ENCODE results near the gene CEND1. TPM values are rescaled to one million over a fixed set of nuclear protein-coding genes. Genes with fewer than 3 reads are reported as not detected.

Gene CEND1
- total RNA-seq (ENCODE audit: insufficient read depth, low replicate concordance), result 1.4 TPM

- no peak for DNase-seq (ENCODE audit: low spot score)
Measured at GRCh38 chr11:789943-790342, at the start of gene CEND1. Gene CEND1, minus strand, starts transcription at chr11:790090. Its CDS starts 1,514 bp downstream, at chr11:788576.

DNA sequence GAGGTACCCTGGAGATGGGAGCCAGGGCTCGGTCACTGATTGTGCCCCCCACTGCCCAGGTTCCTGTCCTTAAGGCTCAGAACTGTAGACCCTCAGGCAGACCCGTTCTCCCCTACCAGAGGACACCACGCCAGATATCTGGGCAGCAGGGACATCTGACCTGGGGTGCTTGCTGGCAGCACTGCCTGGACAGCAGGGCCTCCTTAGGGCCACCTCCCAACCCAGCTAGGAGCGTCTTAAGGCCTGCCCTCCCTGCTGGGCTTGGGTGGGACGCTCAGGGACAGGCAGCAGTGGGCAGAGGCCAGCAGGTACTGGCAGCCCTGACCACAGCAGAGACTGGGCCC is 49.4 kb upstream of the CEND1 start:
- no peak for DNase-seq (ENCODE audit: low spot score)

GRCh38 chr11:838441-839279 is 48.8 kb upstream of the CEND1 start:
- DNase-seq (ENCODE audit: low spot score), result no peak

- DNase-seq (ENCODE audit: low spot score), result no peak
Measured at GRCh38 chr11:837990-838307, 48.1 kb upstream of the CEND1 start.

- no peak for DNase-seq (ENCODE audit: low spot score)
Measured at GRCh38 chr11:837189-837989, 47.5 kb upstream of the CEND1 start.

GRCh38 chr11:836700-837099 is 46.8 kb upstream of the CEND1 start:
- no peak for DNase-seq (ENCODE audit: low spot score)

DNA sequence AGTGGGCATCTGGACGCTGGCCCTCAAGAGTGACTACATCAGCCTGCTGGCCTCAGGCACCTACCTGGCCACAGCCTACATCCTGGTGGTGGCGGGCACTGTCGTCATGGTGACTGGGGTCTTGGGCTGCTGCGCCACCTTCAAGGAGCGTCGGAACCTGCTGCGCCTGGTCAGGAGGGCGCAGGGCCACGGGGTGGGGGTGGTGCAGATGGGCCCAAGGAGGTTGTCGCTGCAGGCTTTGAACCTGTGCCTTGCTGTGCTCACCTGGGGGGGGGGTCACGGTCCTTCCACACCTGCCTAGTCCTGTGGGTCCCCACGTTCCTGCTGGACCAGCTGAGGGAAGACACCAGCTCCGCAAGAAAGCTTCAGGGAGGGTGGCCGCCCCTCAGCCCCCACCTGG is 46.4 kb upstream of the CEND1 start:
- no peak for DNase-seq (ENCODE audit: low spot score)

DNA sequence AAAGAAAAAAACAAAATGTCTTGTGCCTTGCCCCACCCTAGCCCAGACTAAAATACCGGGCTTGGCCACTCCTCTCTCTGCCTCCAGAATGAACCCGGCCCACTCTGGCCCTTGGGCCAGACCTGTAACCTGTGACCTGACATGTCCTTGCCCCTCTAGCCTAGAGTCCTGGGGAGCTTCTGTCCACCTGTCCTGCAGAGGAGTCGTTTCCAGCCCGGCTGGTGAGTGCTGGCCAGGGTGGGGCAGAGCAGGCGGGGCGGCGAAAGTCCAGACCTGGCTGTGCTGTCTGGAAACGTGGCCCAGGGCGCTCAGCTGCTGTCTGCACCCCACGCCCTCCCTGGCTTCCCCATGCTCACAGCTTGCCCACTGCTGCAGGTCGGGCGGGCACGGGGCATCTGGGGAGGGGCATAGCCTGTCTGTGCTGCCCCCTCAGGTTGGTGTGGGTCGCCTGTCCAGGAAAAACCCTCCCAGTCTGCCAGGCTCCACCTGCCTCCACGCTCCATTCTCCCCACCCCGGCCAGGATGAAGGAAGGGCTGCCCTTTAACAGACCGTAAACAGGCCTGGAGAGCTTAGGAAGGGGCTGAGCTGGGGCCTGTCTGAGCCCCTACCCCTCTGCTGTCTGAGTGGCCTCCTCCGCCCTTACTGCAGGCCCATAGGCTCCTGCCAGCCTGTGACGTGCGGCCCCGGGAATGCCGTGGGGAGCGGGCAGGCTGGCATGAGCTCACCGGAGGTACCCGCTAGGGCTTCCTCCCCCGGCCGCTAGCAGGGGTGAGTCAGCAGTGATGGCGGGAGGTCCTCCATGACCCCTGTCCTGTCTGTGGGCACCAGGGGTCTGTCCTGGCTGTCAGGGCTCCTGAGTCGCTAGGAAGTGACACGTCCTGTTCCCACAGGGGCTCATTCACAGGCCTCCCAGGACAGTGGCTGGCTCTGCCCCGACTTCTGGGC is 44.8 kb upstream of the CEND1 start:
- DNase-seq (ENCODE audit: low spot score), result peak; percentile 67

DNA sequence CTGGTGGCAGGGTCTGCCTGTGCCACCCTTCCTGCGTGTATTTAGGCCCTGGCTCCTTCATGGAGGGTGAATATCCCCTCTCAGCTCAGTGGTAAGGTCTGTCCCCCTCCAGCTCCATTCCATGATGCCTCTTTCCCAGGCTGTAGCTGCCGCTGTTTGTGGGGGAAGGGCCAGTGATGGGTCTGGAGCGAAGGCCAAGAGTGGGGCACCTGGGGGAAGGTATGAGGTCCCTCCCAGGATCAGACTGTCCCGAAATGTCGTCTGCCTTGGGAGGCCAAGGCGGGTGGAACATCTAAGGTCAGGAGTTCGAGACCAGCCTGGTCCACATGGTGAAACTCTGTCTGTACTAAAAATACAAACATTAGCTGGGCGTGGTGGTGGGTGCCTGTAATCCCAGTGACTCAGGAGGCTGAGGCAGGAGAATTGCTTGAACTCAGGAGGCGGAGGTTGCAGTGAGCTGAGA is 44.0 kb upstream of the CEND1 start:
- no peak for DNase-seq (ENCODE audit: low spot score)

- peak; percentile 73 for DNase-seq (ENCODE audit: low spot score)
Measured at GRCh38 chr11:833114-833791, 43.4 kb upstream of the CEND1 start.

DNA sequence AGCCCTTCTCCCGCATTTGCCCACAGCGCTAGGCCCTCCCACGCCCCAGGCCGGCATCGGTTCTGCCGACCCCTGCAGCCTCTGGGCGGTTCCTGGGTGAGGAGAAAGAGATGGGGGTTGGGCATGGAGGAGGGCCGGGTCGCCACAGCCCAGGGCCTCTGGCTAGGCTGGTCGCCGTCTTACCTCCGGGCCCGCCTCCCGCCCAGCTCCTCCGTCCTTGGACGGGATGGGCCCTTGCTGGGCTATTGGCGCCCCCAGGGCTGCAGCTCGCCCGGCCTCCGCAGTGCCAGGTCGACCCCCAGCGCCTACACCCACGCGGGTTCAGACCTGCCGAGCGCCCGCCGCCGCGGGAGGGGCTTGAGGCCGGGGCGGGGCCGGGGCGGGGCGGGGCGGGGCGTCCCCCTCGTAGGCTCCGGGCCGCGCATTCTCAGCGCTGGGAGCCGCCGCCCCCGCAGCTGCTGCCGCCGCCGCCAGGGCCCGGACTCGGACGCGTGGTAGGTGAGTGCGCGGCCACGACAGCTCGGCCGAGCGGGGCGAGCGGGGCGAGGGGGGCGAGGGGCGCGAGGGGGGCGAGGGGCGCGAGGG is 42.7 kb upstream of the CEND1 start, which contains the start of gene CD151:
TSS of gene CD151 (plus strand) at position 424 of the 585 bp plus-strand sequence. CDS start 3,118 bp downstream, outside the sequence.
- DNase-seq (ENCODE audit: low spot score), result peak; percentile 73

DNA sequence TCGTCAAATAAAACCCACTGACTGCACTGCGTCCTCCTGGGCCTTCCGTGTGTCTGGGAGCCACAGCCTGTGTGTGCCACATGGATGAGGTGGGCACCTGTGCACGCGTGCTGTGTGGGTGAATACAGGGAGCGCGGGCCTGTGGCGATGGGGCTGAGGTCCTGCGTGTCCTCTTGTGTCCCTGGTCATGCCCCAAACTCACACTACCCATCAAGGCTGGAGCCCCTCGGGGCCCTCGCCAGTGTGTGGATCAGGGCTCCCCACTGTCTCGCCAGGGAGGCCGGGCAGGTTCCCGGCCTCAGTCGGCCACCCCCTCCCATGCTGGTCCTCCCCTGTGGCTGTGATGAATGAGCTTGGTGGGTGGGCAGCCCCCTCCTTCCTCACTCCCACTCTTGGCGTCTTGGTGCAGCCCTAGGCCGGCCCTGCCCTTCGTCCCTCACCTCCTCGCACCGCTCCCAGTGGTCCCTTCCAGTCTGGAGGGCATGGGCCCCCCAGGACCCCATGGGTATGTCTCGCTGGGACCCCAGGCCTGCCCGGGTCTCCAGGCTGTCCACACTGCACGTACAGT is 42.2 kb upstream of the CEND1 start:
- DNase-seq (ENCODE audit: low spot score), result no peak

GRCh38 chr11:831118-831864 is 41.4 kb upstream of the CEND1 start:
- no peak for DNase-seq (ENCODE audit: low spot score)

- peak; percentile 75 for DNase-seq (ENCODE audit: low spot score)
Measured at GRCh38 chr11:830295-831117, 40.6 kb upstream of the CEND1 start.

DNA sequence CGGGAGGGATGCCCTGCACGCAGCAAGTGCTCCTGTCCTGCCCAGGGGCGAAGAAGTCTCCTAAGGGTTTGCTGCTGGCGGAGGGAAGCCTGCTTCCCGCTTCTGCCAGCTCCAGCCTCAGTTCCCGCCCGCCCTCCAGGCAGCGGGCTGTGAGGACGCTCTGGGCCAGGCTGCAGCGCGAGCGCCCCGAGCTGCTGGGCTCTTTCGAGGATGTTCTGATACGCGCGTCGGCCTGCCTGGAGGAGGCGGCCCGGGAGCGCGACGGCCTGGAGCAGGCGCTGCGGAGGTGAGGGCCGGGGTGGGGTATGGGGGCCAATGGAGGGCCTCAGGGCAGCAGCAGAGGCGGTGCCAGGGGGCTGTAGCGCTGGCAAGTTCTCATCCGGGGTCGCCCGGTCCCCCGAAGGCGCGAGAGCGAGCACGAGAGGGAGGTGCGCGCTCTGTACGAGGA is 40.0 kb upstream of the CEND1 start:
- no peak for DNase-seq (ENCODE audit: low spot score)

DNA sequence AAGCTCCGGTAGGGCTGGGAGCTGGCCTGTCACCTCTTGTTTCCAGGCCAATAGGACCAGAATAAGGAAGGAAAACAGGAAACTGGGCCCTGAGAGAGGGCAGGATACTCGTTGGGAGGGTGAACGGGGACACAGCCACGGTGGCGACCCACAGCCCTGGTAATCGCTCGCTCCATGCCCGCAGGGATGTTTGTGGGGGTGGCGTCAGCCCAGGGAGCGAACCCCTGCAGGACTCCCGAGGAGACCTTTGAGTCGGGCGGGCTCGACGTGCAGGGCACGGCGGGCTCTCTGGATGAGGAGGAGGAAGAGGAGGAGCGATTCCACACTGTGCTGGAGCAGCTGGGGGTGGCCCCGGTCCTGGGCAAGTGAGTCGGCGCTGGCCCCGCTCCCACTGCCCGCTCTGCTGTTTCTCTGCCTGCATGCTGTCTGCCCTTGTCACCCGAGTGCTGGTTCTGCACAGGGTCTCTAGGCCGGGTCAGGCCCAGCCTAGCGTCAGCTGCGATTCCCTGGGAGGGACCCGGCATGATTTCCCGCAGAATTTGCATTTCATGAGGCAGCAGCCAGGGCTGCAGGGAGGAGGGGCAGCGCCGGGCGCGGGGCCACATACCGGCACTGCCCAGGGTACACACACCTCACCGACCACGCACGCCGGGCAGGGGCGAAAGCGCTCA is 39.4 kb upstream of the CEND1 start:
- DNase-seq (ENCODE audit: low spot score), result no peak

DNA sequence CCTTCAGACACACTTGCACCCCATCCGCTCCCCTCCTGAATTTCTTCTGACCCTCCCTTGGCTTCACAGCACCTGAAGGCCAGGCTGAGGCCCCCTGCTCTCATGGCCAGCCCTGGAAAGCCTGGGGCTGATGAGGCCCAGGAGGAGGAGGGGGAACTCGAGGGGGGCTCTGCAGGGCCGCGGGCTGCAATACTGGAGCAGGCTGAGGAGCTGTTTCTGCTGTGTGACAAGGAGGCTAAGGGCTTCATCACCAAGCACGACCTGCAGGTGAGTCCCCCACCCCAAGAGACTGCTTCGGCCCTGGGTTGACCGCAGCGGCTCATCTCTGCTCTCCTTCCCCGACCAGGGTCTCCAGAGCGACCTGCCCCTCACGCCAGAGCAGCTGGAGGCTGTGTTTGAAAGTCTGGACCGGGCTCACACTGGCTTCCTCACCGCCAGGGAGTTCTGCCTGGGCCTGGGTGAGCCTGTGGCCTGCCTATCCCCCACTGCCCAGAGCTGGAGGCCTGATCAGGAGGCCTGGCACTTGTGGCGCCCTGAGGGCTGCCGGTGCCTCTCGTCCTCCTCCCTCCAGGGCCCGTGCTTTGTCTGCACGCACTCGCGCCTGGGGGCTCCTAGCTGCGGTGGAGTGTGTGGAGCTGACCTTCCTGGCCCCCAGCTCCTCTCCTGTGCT is 38.8 kb upstream of the CEND1 start:
- DNase-seq (ENCODE audit: low spot score), result no peak

- no peak for DNase-seq (ENCODE audit: low spot score)
Measured at GRCh38 chr11:827897-828192, 38.0 kb upstream of the CEND1 start, which contains the start of gene CRACR2B. Gene CRACR2B, plus strand, starts transcription at chr11:827919. Its CDS starts 689 bp downstream, at chr11:828608.

Data from umbilical cord (tissue), 2 donors.